Nephron (organoid): ENCODE measurements around the gene EFCAB14.
A peak's percentile ranks its signal among the peaks of the same experiment; 100 is the strongest.
"Not testable (repeated sequence)": the region's sequence is repeated elsewhere in the genome, so short reads cannot be mapped to it uniquely, and the experiment has no call there.

Source experiments
- H3K27ac Mint-ChIP-seq, 3 experiments: 2 replicates each; pipeline ENCODE4 v1.8.0; 2020; ENCODE audit warnings: mixed read lengths in 3 of 3, mild to moderate bottlenecking in 2 of 3, moderate library complexity in 1 of 3
- H3K27me3 Mint-ChIP-seq: 2 replicates; pipeline ENCODE4 v1.8.0; 2021; ENCODE audit warnings: low read depth, mild to moderate bottlenecking, moderate library complexity, mixed read lengths
- H3K36me3 Mint-ChIP-seq: 2 replicates; pipeline ENCODE4 v1.8.0; 2020; ENCODE audit warnings: low read depth, mixed read lengths
- H3K4me1 Mint-ChIP-seq: 2 replicates; pipeline ENCODE4 v1.8.0; 2020; ENCODE audit warnings: mixed read lengths
- H3K4me3 Mint-ChIP-seq, 3 experiments: 2 replicates each; pipeline ENCODE4 v1.8.0; 2020; ENCODE audit warnings: mild to moderate bottlenecking in 3 of 3, mixed read lengths in 3 of 3, moderate library complexity in 2 of 3
- H3K9me3 Mint-ChIP-seq: 2 replicates; pipeline ENCODE4 v1.8.0; 2020; ENCODE audit warnings: mixed read lengths
- CTCF ChIP-seq, 3 experiments: fragments of 200-600 bp; sonication (generic); IDR thresholded peaks; one replicate each; pipeline ENCODE4 v1.5.0; 2021; ENCODE audit warnings: antibody characterized with exemption in 3 of 3; ENCODE audit not compliant: unreplicated experiment in 3 of 3

Gene EFCAB14

GRCh38 chr1:46656643-46657042, 62.3 kb downstream of the EFCAB14 start:
- TF ChIP-seq CTCF (IDR thresholded peaks at IDR 0.05; ENCODE audit: unreplicated experiment in 3 of 3), result no peak
- Mint-ChIP-seq H3K4me3 (no peak overlapping the region), H3K4me1 (no peaks in the 10 kb centered on the region), H3K9me3 (peaks cover 4% of the 10 kb centered on the region), H3K27ac (no peak overlapping the region), H3K36me3 (peaks cover 47% of the 10 kb centered on the region), H3K27me3 (no peaks in the 10 kb centered on the region)

- H3K27ac Mint-ChIP-seq, result no peak overlapping the region
- peaks cover 51% of the 10 kb centered on the region for H3K36me3 Mint-ChIP-seq
- H3K9me3 Mint-ChIP-seq, result peaks cover 4% of the 10 kb centered on the region
These were observed 63.1 kb downstream of the EFCAB14 start for GRCh38 chr1:46655848-46656247.

GRCh38 chr1:46654698-46655097, 64.2 kb downstream of the EFCAB14 start:
- not testable (repeated sequence) for H3K4me1 Mint-ChIP-seq, H3K27ac Mint-ChIP-seq, H3K27me3 Mint-ChIP-seq, H3K4me3 Mint-ChIP-seq
- peaks cover 14% of the 10 kb centered on the region for H3K9me3 Mint-ChIP-seq
- H3K36me3 Mint-ChIP-seq, result peaks cover 62% of the 10 kb centered on the region

More at GRCh38 chr1:46655848-46656247, 63.1 kb downstream of the EFCAB14 start:
- H3K4me3 Mint-ChIP-seq, result no peak overlapping the region
- H3K4me1 Mint-ChIP-seq, result no peaks in the 10 kb centered on the region
- H3K27me3 Mint-ChIP-seq, result no peaks in the 10 kb centered on the region
- TF ChIP-seq CTCF (IDR thresholded peaks at IDR 0.05; ENCODE audit: unreplicated experiment in 3 of 3), result no peak

- no peaks in the 10 kb centered on the region for H3K27me3 Mint-ChIP-seq
- H3K4me3 Mint-ChIP-seq, result peak overlapping the region in 1 of 3 experiments; percentile 10
- no peaks in the 10 kb centered on the region for H3K4me1 Mint-ChIP-seq
- peaks cover 69% of the 10 kb centered on the region for H3K36me3 Mint-ChIP-seq
- peaks cover 20% of the 10 kb centered on the region for H3K9me3 Mint-ChIP-seq
- H3K27ac Mint-ChIP-seq, result peak overlapping the region; percentile 53 to 92 (median 81)
- TF ChIP-seq CTCF (IDR thresholded peaks at IDR 0.05; ENCODE audit: unreplicated experiment in 3 of 3), result no peak
These were observed 64.9 kb downstream of the EFCAB14 start for GRCh38 chr1:46654012-46654411.

GRCh38 chr1:46653405-46653958, 65.4 kb downstream of the EFCAB14 start:
- H3K4me1 Mint-ChIP-seq, result no peaks in the 10 kb centered on the region
- H3K36me3 Mint-ChIP-seq, result peaks cover 75% of the 10 kb centered on the region
- H3K27me3 Mint-ChIP-seq, result no peaks in the 10 kb centered on the region
- peak overlapping the region in 1 of 3 experiments; percentile 10 for H3K4me3 Mint-ChIP-seq
- H3K9me3 Mint-ChIP-seq, result peaks cover 20% of the 10 kb centered on the region
- TF ChIP-seq CTCF (IDR thresholded peaks at IDR 0.05; ENCODE audit: unreplicated experiment in 3 of 3), result no peak
- peak overlapping the region; percentile 53 to 92 (median 81) for H3K27ac Mint-ChIP-seq

GRCh38 chr1:46652321-46653100, 66.4 kb downstream of the EFCAB14 start:
- Mint-ChIP-seq H3K4me3 (no peak overlapping the region), H3K27ac (peak overlapping the region in 2 of 3 experiments; percentile 81 to 92), H3K27me3 (no peaks in the 10 kb centered on the region), H3K9me3 (peaks cover 21% of the 10 kb centered on the region), H3K4me1 (no peaks in the 10 kb centered on the region), H3K36me3 (peaks cover 76% of the 10 kb centered on the region)
- no peak for TF ChIP-seq CTCF (IDR thresholded peaks at IDR 0.05; ENCODE audit: unreplicated experiment in 3 of 3)

- H3K4me1 Mint-ChIP-seq, H3K27me3 Mint-ChIP-seq, H3K4me3 Mint-ChIP-seq, H3K27ac Mint-ChIP-seq: not testable (repeated sequence)
- H3K36me3 Mint-ChIP-seq, result peaks cover 85% of the 10 kb centered on the region
- peaks cover 25% of the 10 kb centered on the region for H3K9me3 Mint-ChIP-seq
These were observed 67.8 kb downstream of the EFCAB14 start for GRCh38 chr1:46651152-46651551.
